SK-N-SH treated with all-trans-retinoic acid at 6 μM for 48 hours (cell line): ENCODE data around the gene FNDC3B.

Experiments
- ATAC-seq: fragments of 200-7000 bp; cut with Tn5 transposase; 3 replicates; pipeline ENCODE4 v1.9.1; 2020; ENCODE audit warnings: mild to moderate bottlenecking, moderate library complexity
- ARNTL ChIP-seq: fragments of 450-650 bp; formaldehyde crosslinking; IDR thresholded peaks from 2 replicates; pipeline ENCODE4 v1.5.0; 2020; ENCODE audit warnings: low read depth, mild to moderate bottlenecking, moderate library complexity, borderline replicate concordance
- BACH2 ChIP-seq: fragments of 250-450 bp; sonication (Bioruptor Pico); IDR thresholded peaks from 2 replicates; pipeline ENCODE4 v1.9.0; 2021; ENCODE audit warnings: mild to moderate bottlenecking, borderline replicate concordance
- CREB5 ChIP-seq: fragments of 250-450 bp; sonication (Bioruptor Pico); IDR thresholded peaks from 2 replicates; pipeline ENCODE4 v1.5.1; 2020; ENCODE audit warnings: low read depth, mild to moderate bottlenecking, moderate library complexity
- CSDC2 ChIP-seq: fragments of 250-450 bp; sonication (Bioruptor Pico); IDR thresholded peaks from 2 replicates; pipeline ENCODE4 v1.5.0; 2020; ENCODE audit warnings: mild to moderate bottlenecking, moderate library complexity
- ESRRG ChIP-seq: fragments of 250-450 bp; sonication (Bioruptor Pico); IDR thresholded peaks from 2 replicates; pipeline ENCODE4 v1.6.1; 2021; ENCODE audit warnings: mild to moderate bottlenecking
- GLIS3 ChIP-seq: fragments of 250-450 bp; sonication (Bioruptor Pico); IDR thresholded peaks from 2 replicates; pipeline ENCODE4 v1.5.0; 2020; ENCODE audit warnings: mild to moderate bottlenecking, moderate library complexity
- ISL1 ChIP-seq: fragments of 250-450 bp; sonication (Bioruptor Pico); IDR thresholded peaks from 2 replicates; pipeline ENCODE4 v2.1.2; 2022; ENCODE audit warnings: mild to moderate bottlenecking, moderate library complexity
- OSR1 ChIP-seq: fragments of 250-450 bp; sonication (Bioruptor Pico); IDR thresholded peaks from 2 replicates; pipeline ENCODE4 v1.8.0; 2022; ENCODE audit warnings: moderate library complexity, mild to moderate bottlenecking, inconsistent platforms
- POU6F1 ChIP-seq: fragments of 250-450 bp; sonication (Bioruptor Pico); IDR thresholded peaks from 2 replicates; pipeline ENCODE4 v1.8.0; 2021; ENCODE audit warnings: low read depth, mild to moderate bottlenecking, moderate library complexity, borderline replicate concordance
- PPARA ChIP-seq: fragments of 250-450 bp; sonication (Bioruptor Pico); IDR thresholded peaks from 2 replicates; pipeline ENCODE4 v1.5.0; 2020; ENCODE audit warnings: mild to moderate bottlenecking, borderline replicate concordance
- RARB ChIP-seq: fragments of 250-450 bp; sonication (Bioruptor Pico); IDR thresholded peaks from 2 replicates; pipeline ENCODE4 v1.8.0; 2021; ENCODE audit warnings: mild to moderate bottlenecking, moderate library complexity
- SNAI2 ChIP-seq: fragments of 250-450 bp; sonication (Bioruptor Pico); IDR thresholded peaks from 2 replicates; pipeline ENCODE4 v1.5.0; 2020; ENCODE audit warnings: mild to moderate bottlenecking, moderate library complexity
- TCF4 ChIP-seq: fragments of 250-450 bp; sonication (Bioruptor Pico); IDR thresholded peaks from 2 replicates; pipeline ENCODE4 v1.8.0; 2021; ENCODE audit warnings: mild to moderate bottlenecking, moderate library complexity, borderline replicate concordance
- ZC3H10 ChIP-seq: fragments of 250-450 bp; sonication (Bioruptor Pico); IDR thresholded peaks from 2 replicates; pipeline ENCODE4 v1.5.1; 2021; ENCODE audit warnings: mild to moderate bottlenecking, moderate library complexity
- ZFP3 ChIP-seq: fragments of 250-450 bp; sonication (Bioruptor Pico); IDR thresholded peaks from 2 replicates; pipeline ENCODE4 v1.5.0; 2020; ENCODE audit warnings: mild to moderate bottlenecking, moderate library complexity
- ZFP30 ChIP-seq: fragments of 450-650 bp; formaldehyde crosslinking; IDR thresholded peaks from 2 replicates; pipeline ENCODE4 v1.5.0; 2022; ENCODE audit warnings: mild to moderate bottlenecking, moderate library complexity
- ZNF70 ChIP-seq: fragments of 450-650 bp; formaldehyde crosslinking; IDR thresholded peaks from 2 replicates; pipeline ENCODE4 v1.5.0; 2020; ENCODE audit warnings: mild to moderate bottlenecking, moderate library complexity
- ZNF8 ChIP-seq: fragments of 450-650 bp; formaldehyde crosslinking; IDR thresholded peaks from 2 replicates; pipeline ENCODE4 v1.5.0; 2020; ENCODE audit warnings: mild to moderate bottlenecking, moderate library complexity
- TF ChIP-seq, protein P1 (sequence below): fragments of 250-450 bp; sonication (Bioruptor Pico); IDR thresholded peaks from 2 replicates; pipeline ENCODE4 v1.8.0; 2020; ENCODE audit warnings: mild to moderate bottlenecking, moderate library complexity, borderline replicate concordance

Gene FNDC3B

GRCh38 chr3:172051957-172052354 lies 12.6 kb downstream of the FNDC3B start:
- no peak for ATAC-seq
- TF ChIP-seq BACH2 (CRISPR knock-in tag) (no peak), CSDC2 (CRISPR knock-in tag) (no peak), ZNF70 (CRISPR knock-in tag) (no peak), SNAI2 (CRISPR knock-in tag) (no peak), CREB5 (CRISPR knock-in tag) (no peak), TCF4 (CRISPR knock-in tag) (no peak)

DNA sequence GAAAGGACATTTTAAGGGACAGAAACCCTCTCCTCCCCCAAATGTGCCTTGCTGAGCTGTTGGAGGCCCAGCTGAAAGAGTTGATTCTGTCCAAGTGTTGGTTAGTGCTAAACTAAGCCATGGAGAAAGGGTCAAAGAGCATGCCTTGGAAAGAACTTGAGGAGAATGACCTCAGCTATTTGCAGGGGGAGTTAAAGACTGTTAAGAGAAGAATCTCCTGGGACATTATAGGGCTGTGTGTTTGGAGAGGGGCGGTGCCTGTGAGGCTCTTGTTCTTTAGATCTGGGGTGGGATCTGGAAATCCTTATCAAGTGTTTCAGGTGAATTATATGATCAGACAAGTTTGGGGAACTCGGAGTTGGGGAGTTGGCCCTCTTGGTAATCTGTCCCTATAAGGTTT lies 13.0 kb downstream of the FNDC3B start:
- ATAC-seq: no peak

GRCh38 chr3:172054115-172054764 lies 14.9 kb downstream of the FNDC3B start:
- peak; percentile 10; the same call in 2 of the 3 replicates for ATAC-seq
- TF ChIP-seq ISL1 (CRISPR knock-in tag) (no peak), OSR1 (CRISPR knock-in tag) (no peak), RARB (CRISPR knock-in tag) (no peak)

More for the DNA sequence above, 13.0 kb downstream of the FNDC3B start:
- TF ChIP-seq ZNF8 (CRISPR knock-in tag): no peak
- TF ChIP-seq ARNTL (CRISPR knock-in tag): no peak
- TF ChIP-seq OSR1 (CRISPR knock-in tag): no peak
- TF ChIP-seq RARB (CRISPR knock-in tag): no peak
- no peak for TF ChIP-seq BACH2 (CRISPR knock-in tag)
- TF ChIP-seq ZNF70 (CRISPR knock-in tag): no peak
- TF ChIP-seq ZFP30: no peak
- TF ChIP-seq CREB5 (CRISPR knock-in tag): no peak
- no peak for TF ChIP-seq GLIS3 (CRISPR knock-in tag)
- TF ChIP-seq TCF4 (CRISPR knock-in tag): no peak
- no peak for TF ChIP-seq PPARA (CRISPR knock-in tag)
- TF ChIP-seq POU6F1 (CRISPR knock-in tag): no peak
- no peak for TF ChIP-seq ZFP3 (CRISPR knock-in tag)
- TF ChIP-seq, protein P1, sequence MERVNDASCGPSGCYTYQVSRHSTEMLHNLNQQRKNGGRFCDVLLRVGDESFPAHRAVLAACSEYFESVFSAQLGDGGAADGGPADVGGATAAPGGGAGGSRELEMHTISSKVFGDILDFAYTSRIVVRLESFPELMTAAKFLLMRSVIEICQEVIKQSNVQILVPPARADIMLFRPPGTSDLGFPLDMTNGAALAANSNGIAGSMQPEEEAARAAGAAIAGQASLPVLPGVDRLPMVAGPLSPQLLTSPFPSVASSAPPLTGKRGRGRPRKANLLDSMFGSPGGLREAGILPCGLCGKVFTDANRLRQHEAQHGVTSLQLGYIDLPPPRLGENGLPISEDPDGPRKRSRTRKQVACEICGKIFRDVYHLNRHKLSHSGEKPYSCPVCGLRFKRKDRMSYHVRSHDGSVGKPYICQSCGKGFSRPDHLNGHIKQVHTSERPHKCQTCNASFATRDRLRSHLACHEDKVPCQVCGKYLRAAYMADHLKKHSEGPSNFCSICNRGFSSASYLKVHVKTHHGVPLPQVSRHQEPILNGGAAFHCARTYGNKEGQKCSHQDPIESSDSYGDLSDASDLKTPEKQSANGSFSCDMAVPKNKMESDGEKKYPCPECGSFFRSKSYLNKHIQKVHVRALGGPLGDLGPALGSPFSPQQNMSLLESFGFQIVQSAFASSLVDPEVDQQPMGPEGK (CRISPR knock-in tag): no peak

- no peak for ATAC-seq
- no peak for TF ChIP-seq POU6F1 (CRISPR knock-in tag)
- TF ChIP-seq RARB (CRISPR knock-in tag): no peak
- TF ChIP-seq CREB5 (CRISPR knock-in tag): no peak
- TF ChIP-seq GLIS3 (CRISPR knock-in tag): no peak
- TF ChIP-seq PPARA (CRISPR knock-in tag): no peak
- TF ChIP-seq BACH2 (CRISPR knock-in tag): no peak
- no peak for TF ChIP-seq ZFP30
- TF ChIP-seq ARNTL (CRISPR knock-in tag): no peak
- TF ChIP-seq, protein P1 (CRISPR knock-in tag): no peak
- no peak for TF ChIP-seq ZC3H10
- TF ChIP-seq ESRRG: no peak
- TF ChIP-seq ISL1 (CRISPR knock-in tag): no peak
- TF ChIP-seq ZFP3 (CRISPR knock-in tag): no peak
Measured at GRCh38 chr3:172056416-172056815, 17.0 kb downstream of the FNDC3B start.
